KBM-7 (cell line): ENCODE results near the gene HIC1.
A peak's percentile ranks its signal among the peaks of the same experiment; 100 is the strongest.

Experiments
- DNase-seq: peaks from one replicate; pipeline ENCODE4 v3.0.0-alpha.2; 2015
- in situ Hi-C: fragments of 300-500 bp; cut with MboI; formaldehyde crosslinking; loops from 2 replicates; pipeline ENCODE4 v1.14.3; 2020; ENCODE audit warnings: low sequenced_read_pairs, low pct_unique_long_range_greater_than_20kb, mixed read lengths

The HIC1 gene

DNA sequence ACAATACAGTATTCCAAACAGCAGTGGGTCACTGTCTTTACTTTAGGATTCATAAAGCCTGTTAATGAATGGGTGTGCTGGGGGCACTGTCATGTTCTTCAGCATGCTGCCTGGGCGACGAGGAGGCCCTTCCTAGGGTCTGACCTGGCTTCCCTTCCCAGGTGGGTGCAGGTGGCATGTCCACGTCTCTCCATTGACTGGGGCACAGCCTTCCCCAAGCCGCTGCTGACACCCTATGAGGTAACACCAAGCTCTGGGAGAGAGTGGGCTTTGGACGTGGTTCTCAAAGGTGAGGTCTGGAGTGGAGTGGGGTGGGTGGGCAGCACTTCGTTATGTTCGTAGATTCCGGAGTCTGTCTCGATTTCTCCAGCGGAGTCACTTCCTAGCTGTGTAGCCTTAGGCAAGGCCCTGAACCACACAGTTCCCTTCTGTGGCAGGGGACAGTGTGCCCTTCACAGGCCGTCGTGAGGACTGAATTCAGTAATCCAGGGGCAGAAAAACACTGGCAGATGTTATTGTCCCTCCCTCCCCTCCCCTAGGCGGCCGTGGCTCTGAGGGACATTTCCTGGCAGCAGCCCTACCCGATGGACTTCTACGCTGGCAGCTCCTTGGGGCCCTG lies 13.9 kb upstream of the HIC1 start:
- in situ Hi-C loops = no loop called here

DNA sequence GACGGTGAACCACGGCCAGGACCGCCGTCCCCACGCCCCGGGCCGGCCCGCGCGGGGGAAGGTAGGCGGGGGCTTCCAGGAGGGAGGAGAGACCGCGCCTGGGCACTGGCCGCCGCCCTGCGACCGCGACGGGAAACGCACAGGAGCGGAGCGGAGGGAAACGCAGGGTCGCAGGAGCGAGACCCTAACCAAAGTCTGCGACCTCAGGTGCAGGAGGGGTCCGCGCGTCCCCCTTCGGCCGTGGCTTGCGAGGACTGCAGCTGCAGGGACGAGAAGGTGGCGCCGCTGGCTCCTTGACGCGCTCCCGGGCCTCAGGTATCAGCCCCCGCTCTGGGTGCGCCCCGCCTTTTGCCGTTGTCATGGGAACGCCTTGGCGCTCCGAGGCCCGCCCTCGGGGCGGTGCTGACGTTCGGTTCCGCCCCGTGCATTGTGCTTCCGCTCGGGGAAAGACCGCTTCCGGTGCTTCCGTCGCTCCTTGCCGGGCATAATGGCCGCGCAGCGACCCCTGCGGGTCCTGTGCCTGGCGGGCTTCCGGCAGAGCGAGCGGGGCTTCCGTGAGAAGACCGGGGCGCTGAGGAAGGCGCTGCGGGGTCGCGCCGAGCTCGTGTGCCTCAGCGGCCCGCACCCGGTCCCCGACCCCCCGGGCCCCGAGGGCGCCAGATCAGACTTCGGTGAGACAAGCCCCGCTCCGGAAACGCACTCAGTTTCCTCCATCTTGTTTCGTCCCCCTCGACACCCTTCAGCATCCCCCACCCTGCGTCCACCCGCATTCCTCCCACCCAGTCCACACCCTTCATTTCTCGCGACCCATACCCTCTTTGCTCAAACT lies 13.1 kb upstream of the HIC1 start, which contains the start of gene OVCA2:
TSS of gene OVCA2 (plus strand) at position 462 of the 829 bp plus-strand sequence. CDS start at position 488, 26 bp downstream.
- in situ Hi-C loops = no loop called here
- peak; percentile 96 for DNase-seq

More for the DNA sequence above, 13.9 kb upstream of the HIC1 start:
- DNase-seq = no peak

DNA sequence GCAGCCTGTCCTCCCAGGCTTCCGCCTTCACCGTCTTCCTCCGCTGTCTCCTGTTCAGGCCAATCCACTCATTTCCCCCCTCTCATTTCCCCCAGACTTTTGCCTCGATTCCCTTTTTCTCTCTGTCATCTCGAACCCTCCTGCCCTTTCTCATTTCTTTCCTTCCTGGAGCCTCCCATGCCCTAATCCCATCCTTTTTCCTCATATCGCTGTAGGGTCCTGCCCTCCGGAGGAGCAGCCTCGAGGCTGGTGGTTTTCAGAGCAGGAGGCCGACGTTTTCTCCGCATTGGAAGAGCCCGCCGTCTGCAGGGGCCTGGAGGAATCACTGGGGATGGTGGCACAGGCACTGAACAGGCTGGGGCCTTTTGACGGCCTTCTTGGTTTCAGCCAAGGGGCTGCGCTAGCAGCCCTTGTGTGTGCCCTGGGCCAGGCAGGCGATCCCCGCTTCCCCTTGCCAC lies 12.5 kb upstream of the HIC1 start:
- in situ Hi-C loops = no loop called here
- peak; percentile 45 for DNase-seq

DNA sequence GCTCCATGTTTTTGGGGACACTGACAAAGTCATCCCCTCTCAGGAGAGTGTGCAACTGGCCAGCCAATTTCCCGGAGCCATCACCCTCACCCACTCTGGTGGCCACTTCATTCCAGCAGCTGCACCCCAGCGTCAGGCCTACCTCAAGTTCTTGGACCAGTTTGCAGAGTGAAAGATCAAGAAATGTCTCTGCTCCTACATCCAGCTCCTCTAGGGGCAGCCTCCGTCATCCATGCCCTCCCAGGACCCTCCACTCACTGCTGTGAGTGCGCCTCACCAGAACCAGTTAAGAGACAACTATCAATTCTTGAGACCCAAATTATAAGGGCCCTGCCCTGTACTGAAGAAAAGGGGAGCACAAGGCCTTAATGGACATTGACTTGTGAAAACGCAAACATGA lies 12.0 kb upstream of the HIC1 start:
- DNase-seq = no peak
- in situ Hi-C loops = no loop called here

DNA sequence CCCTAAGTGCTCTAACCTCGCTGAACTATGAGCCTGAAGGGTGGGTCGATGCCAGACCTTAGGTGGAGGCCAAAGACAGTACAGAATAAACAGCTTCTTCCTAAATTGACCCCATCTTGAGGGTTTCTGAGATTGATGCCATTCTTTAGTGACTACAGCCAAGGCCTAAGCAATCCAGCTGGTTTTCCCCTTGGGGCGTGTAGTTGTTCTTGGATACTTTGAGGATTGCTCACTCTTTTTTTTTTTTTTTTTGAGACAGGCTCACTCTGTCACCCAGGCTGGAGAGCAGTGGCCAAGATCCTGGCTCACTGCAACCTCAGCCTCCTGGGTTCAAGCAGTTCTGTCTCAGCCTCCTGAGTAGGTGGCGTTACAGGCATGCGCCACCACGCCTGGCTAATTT lies 11.1 kb upstream of the HIC1 start:
- in situ Hi-C loops = no loop called here
- DNase-seq = no peak

DNA sequence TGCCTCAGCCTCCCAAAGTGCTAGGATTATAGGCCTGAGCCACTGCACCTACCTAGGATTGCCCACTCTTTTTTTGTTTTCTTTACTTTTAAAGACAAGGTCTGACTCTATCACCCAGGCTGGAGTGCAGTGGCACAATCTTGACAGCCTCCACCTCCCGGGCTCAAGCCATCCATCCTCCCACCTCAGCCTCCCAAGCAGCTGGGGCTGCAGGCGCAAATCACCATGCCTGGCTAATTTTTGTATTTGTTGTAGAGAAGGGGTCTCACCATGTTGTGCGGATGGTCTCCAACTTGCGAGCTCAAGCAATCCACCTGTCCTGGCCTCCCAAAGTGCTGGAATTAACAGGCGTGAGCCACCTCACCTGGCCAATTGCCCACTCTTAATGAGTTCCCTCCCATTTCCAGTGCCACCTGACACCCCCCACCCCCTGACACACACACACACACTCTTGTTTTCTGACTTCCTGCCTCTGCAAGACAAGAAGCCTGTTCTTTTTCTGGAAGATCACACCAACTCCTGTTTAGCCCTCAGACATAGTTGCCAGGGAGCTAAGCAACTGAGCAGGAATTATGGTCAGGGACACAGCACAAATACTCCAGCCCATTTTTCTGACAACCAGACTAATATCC lies 10.5 kb upstream of the HIC1 start:
- in situ Hi-C loops = no loop called here
- DNase-seq = no peak

DNA sequence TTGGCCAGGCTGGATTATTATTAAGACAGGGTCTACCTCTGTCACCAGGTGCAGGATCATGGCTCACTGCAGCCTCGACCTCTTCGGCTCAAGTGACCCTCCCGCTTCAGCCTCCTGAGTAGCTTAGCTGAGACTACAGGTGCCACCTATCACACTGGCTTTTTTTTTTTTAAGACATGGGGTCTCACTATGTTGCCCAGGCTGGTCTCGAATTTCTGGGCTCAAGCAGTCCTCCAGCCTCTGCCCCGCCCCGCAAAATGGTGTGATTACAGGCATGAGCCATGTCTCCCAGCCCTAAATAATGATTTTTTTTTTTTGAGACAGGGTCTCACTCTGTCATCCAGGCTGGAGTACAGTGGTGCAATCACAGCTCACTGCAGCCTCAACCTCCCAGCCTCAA lies 7.3 kb upstream of the HIC1 start:
- DNase-seq = no peak
- in situ Hi-C loops = no loop called here

DNA sequence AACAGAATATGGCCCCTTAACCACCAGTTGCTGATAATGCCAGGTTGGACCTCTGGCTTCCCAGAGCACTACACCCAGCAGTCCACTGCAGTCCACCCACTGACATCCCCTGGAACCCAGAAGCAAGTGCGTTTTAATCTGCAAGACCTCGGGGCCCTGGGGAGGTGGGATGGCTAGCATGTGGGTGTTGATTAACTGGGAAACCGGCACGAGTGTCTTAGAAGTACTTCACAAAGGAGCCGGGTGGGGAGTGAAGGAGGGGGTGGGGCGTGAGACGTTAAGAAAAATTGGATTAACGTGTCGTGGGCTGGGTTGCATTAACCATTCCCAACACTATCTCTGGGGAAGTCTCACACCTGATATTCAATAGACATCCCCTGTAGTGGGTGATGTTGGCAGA lies 6.1 kb upstream of the HIC1 start:
- in situ Hi-C loops = no loop called here
- no peak for DNase-seq

DNA sequence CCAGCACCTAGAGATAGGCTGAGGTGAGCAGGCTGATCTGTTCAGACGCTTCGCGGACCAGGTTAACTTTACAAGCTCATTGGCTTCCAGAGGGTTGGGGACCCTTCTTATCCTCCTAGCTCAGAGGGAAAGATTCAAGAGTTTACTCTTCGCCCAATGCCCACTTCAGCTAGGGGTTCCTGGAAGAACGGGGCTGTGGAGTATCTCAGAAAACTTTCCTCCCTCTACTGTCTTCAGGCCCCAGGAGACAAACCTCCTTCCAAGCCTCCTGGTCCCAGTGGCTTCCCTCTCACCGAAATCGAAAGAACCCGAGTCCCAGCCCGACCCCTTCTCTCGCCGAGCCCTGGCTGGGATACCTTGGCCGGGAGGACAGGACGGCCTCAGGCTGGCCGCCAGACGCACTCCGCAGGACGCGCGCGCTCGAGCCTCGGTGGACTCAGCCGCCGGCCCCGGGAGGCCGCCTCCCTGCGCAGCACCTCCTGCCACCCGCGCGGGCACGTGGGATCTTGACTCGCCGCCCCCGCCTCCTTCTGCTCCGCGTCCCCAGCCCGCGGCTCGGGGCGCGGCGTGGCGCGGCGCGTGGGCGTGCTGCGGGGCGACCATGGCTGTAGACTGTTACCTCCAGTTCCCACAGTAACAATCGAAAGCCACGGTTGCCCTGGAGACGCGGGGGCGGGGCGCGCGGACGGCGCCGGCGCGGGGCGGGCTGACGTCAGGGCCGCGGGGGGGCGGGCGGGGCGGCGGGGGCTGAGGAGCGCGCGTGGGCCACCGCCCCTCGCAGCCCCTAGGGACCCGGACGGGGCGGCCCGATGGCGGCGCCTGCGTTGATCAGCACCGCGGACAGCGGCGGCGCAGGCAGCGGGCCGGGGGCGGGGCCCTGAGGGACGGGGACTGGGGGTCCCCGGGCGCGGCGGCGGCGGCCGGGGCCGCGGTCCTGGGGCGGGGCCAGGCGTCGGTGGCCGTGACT lies 5.3 kb upstream of the HIC1 start:
- DNase-seq = peak; percentile 68
- in situ Hi-C loops = loop anchor here (25.0 kb wide), 1 partner anchor 188 kb away; no protein-coding TSS in a partner anchor

DNA sequence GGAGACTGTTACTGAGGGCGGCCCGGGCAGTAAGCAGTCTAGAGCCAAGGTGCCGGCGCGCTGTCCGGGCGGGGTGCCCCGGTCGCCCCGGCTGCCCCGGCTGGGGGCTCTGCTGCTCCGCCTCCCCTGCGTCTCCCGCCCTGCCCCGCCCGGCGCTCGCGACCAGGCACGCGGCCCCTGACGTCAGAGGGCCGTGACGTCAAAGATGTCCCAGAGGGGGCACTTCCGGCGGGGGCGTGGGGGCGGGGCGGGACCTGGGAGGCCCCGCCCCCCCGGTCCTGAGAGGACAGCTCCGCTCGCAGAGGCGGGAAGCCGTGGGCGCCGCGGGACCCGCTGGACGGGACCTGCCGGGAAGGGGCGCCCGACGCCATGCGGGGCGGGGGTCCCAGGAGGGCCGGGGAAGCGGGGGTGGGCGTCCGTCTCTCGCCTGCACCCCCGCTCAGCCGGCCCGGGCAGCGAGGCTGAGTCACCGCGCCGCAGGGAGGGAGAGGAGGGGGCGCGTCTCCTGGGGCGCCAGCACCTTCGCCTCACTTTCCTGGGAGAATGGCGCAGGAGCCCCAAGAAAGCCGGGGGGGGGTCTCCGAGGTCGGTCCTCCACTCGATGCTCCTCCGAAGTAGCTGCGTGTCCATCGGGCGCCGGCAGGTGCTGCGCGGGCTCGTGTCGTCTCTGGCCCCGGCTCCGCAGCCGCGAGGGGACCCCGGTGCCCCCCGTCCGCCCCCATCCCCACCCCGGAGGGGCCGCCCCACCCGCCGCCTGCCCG lies 4.4 kb upstream of the HIC1 start:
- no peak for DNase-seq
- in situ Hi-C loops = loop anchor here (25.0 kb wide), 1 partner anchor 187 kb away; no protein-coding TSS in a partner anchor

DNA sequence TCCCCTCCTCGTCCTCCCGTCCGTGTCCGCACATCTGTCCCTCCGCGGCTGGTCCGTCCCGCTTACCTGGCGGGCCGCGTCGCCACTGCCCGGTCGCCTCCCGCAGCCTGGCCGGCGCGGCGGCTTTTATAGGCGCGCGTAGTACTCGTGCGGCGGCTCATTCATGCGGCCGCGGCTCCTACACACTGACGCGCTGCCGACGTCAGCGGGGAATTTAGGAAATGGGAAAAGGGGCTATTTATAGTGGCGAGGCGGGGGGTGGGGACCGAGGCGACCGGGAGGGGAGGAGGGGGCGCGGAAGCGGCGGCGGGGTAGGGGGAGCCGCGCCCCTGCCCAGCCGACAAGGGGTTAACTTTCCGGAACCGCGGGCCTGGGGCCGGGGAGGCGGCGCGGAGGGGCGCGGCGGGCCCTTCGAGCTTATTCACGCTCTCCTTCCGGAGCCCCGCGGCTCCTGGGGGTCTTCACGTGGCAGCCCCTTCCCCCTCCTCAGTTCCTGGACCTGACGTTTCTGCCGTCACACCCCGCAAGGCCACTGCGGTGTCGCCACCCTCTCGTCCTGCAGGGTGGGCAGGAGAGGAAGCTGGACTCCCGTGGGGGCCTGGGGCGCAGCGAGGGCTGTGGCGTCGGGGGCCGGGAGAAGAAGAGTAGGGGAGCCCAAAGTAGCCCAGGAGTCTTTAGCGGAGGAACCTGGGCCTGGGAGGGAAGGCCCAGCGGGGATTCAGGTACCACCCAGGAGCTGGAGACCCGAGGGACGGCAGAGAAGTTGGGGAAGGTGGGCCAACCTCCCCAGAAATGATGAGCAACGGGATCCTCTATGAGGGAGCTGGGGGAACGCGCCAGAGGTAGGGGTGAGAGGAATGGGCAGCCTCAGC lies 3.6 kb upstream of the HIC1 start:
- in situ Hi-C loops = loop anchor here (25.0 kb wide), 1 partner anchor 186 kb away; no protein-coding TSS in a partner anchor
- no peak for DNase-seq

DNA sequence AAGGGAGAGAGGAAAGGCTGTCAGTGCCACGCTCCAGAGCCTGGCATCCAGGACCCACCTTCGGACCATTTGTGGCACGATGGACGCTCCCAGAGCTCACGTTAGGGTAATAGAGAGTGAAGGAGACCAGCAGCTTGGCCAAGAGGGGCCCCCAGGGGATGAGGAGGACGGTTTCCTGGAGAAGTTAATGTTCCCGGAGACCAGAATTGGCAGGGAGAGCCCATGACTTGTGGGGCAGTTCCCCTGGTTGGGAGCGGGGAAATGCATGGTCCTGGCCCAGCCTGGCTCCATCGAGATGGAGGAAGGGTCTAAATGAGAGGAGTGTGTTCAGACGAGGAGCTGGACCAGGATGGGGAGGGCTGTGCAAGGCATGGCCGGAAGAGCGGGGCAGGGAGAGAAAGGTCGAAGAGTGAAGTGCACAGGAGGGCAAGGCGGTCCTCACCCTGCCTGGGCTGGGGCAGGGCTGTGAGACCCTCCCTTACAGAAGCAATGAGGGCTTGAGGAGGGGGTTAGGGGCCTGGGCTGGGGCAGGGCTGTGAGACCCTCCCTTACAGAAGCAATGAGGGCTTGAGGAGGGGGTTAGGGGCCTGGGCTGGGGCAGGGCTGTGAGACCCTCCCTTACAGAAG lies 2.9 kb upstream of the HIC1 start:
- in situ Hi-C loops = loop anchor here (25.0 kb wide), 1 partner anchor 185 kb away; no protein-coding TSS in a partner anchor
- no peak for DNase-seq

DNA sequence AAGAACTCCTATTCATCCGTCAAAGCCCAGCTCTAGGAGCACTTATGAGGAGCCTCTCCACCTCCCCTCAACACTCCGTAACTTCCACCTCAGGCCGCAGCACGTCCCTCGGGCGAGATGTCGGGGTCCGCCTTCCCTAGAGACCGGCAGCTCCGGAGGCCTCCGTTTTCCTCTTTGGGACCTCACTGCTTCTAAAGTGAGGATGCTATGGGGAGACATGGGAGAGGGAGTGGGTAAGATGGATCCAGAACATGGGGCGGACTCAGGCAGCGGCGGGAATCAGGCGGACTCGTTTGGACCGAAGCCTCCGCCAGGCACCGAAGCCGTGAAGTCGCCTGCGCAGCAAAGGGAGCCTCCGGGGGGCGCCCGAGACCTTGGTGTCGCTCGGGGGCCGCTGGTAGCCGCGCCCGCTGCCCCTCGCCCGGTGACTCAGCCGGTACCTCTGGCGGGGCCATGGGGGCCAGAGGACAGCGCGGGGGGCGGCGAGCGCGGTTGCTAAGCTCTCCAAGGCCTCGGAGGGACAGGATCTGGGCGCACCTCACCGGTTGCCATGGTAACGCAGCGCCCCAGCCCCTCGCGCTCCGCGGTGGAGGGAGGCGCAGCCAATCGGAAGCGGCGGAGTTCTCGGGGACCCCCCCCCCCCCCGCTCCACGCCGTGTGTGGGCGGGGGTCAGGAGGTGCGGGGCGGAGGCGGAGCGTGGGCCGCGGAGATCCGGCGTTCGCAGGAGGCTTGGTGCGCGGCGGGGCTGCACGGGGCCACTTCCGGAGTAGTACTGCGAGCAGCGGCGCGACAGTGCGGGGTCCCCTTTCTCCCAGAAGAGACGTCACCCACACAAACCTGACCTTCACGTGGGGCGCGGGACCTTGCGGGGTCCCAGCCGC lies 1.3 kb upstream of the HIC1 start:
- in situ Hi-C loops = loop anchor here (25.0 kb wide), 1 partner anchor 184 kb away; no protein-coding TSS in a partner anchor
- peak; percentile 72 for DNase-seq

DNA sequence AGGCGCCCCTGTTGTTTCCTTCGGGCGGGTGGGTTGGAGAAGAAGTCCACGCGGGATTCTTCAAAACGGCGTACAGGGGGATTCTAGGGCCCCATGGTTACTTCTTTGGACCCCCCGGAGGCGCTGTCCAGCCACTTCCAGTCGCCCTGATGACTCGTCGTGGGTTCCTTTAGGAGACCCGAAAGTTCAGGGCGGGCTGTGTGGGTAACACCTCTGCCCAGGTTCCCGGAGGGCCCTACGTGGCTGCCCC lies 716 bp upstream of the HIC1 start:
- in situ Hi-C loops = loop anchor here (25.0 kb wide), 1 partner anchor 183 kb away; no protein-coding TSS in a partner anchor

DNA sequence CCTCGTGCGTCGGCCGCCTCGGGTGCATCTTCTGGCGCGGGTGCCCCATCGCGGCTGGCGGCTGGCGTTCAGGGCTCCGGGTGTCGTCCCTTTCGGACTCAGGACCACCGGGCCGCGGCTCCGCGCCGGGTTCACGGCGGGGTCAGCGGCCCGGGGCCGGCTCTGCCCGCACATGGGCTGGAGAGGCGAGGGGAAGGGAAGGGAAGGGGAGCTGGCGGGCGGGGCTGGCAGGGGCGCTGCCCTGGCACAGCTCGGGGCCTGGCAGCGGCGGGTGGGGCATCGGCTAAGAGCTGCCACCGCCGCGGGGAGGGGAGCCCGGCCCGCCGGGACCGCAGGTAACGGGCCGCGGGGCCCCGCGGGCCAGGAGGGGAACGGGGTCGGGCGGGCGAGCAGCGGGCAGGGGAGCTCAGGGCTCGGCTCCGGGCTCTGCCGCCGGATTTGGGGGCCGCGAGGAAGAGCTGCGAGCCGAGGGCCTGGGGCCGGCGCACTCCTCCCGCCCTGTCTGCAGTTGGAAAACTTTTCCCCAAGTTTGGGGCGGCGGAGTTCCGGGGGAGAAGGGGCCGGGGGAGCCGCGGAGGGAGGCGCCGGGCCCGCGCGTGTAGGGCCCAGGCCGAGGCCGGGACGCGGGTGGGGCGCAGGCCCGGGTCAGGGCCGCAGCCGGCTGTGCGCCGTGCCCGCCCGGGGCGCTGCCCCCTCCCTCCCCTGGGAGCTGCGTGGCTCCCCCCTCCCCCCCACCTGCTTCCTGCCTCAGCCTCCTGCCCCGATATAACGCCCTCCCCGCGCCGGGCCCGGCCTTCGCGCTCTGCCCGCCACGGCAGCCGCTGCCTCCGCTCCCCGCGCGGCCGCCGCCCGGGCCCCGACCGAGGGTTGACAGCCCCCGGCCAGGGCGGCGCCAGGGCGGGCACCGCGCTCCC lies 646 bp downstream of the HIC1 start:
- in situ Hi-C loops = loop anchor here (25.0 kb wide), 1 partner anchor 182 kb away; no protein-coding TSS in a partner anchor
- DNase-seq = no peak

More for the DNA sequence above, 716 bp upstream of the HIC1 start:
- DNase-seq = no peak
